Fibroblast of lung (primary cell): Measurements from ENCODE around the gene DGLUCY. TPM values are rescaled to one million over a fixed set of nuclear protein-coding genes. Genes with fewer than 3 reads are reported as not detected.

Experiments
- DNase-seq, 2 donors: peaks; one replicate each; pipeline versions ENCODE4 v3.0.0 to v3.0.0-alpha.2; 2010; ENCODE audit warnings: low read depth in 2 of 2
- H2AFZ ChIP-seq: 2 replicates; pipeline ENCODE4 v1.5.1; 2012; ENCODE audit warnings: low read length, control low read depth, inconsistent platforms
- H3K27ac ChIP-seq: 2 replicates; pipeline ENCODE4 v1.5.1; 2011; ENCODE audit warnings: low read length, control low read depth; ENCODE audit not compliant: insufficient read depth
- H3K27me3 ChIP-seq: 2 replicates; pipeline ENCODE4 v1.5.1; 2011; ENCODE audit warnings: mild to moderate bottlenecking, low read length; ENCODE audit not compliant: control insufficient read depth, insufficient read depth
- H3K36me3 ChIP-seq: 2 replicates; pipeline ENCODE4 v1.5.1; 2011; ENCODE audit warnings: low read length; ENCODE audit not compliant: control insufficient read depth, insufficient read depth
- H3K4me1 ChIP-seq: 2 replicates; pipeline ENCODE4 v1.5.1; 2011; ENCODE audit warnings: low read length; ENCODE audit not compliant: control insufficient read depth, insufficient read depth; ENCODE audit errors: extremely low read depth
- H3K4me2 ChIP-seq: 2 replicates; pipeline ENCODE4 v1.5.1; 2011; ENCODE audit warnings: low read length, control low read depth; ENCODE audit not compliant: insufficient read depth; ENCODE audit errors: extremely low read depth
- H3K4me3 ChIP-seq, 4 experiments: fragments of 200-600 bp in 1 of 4; sonication (generic) in 1 of 4; replicated peaks in 1 of 4; 2 replicates each; pipeline ENCODE4 v1.5.1; 2011 to 2016; ENCODE audit warnings: low read length in 4 of 4, low read depth in 3 of 4, mild to moderate bottlenecking in 3 of 4, control low read depth in 2 of 4, inconsistent platforms in 1 of 4, mixed read lengths in 1 of 4; ENCODE audit not compliant: insufficient read depth in 1 of 4; ENCODE audit errors: control extremely low read depth in 1 of 4
- H3K79me2 ChIP-seq: 2 replicates; pipeline ENCODE4 v1.5.1; 2012; ENCODE audit warnings: mild to moderate bottlenecking, low read length, inconsistent platforms; ENCODE audit not compliant: control insufficient read depth, insufficient read depth
- H3K9ac ChIP-seq: 2 replicates; pipeline ENCODE4 v1.5.1; 2011; ENCODE audit warnings: mild to moderate bottlenecking, low read length, control low read depth; ENCODE audit not compliant: insufficient read depth
- H3K9me3 ChIP-seq: 2 replicates; pipeline ENCODE4 v1.5.1; 2012; ENCODE audit warnings: low read depth, low read length; ENCODE audit not compliant: control insufficient read depth, insufficient read depth
- H4K20me1 ChIP-seq: 2 replicates; pipeline ENCODE4 v1.5.1; 2011; ENCODE audit warnings: low read length; ENCODE audit not compliant: control insufficient read depth, insufficient read depth; ENCODE audit errors: extremely low read depth
- EZH2 ChIP-seq: IDR thresholded peaks from 2 replicates; pipeline ENCODE4 v1.5.1; 2012; ENCODE audit warnings: low read length, control low read depth, mild to moderate bottlenecking; ENCODE audit errors: missing control alignments
- polyA plus RNA-seq, 2 donors: library from polyadenylated mRNA; depleted of rRNA in 1 of 2; stranded (reverse) in 1 of 2; unstranded in 1 of 2; fragments of >200 nt; gene quantifications; 2 replicates each; pipeline ENCODE4 v1.2.1, GENCODE V29; 2011 to 2012; ENCODE audit warnings: missing spikeins in 1 of 2
- total RNA-seq: library from RNA; depleted of rRNA; stranded (reverse); fragments of >200 nt; gene quantifications from 2 replicates; pipeline ENCODE4 v1.2.1, GENCODE V29; 2014
- TF ChIP-seq, protein P1 (sequence below), 2 donors: IDR thresholded peaks in 1 of 2; conservative IDR thresholded peaks in 1 of 2; 1 replicate in 1 of 2; 2 replicates in 1 of 2; pipeline ENCODE4 v1.5.1; 2011 to 2012; ENCODE audit warnings: low read length in 2 of 2, control low read depth in 1 of 2, inconsistent platforms in 1 of 2, low read depth in 1 of 2, mild to moderate bottlenecking in 1 of 2

The DGLUCY gene
- total and polyA plus RNA-seq, 2 donors (not counting 1 experiment from before 2014, with no cell fraction given) = 26.7 to 62.1 TPM

DNA sequence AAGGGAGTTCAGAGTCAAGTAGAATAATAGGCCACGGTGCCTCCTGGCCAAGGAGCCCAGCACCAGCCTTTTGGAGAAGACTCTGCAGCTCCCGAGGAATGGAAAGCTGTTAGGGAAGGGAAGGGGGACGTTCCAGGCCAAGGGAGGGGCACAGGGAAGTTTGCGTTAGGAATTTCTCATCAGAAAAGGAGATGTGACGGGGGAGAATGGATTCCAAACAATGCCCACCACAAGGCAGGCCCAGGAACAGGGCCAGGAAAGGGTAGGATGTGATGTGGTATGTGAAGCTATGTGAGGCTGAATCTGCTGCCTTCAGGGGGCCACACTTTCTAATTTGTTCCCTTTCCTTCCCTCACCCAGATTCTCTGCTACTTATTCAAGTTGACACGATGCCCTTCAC, 46.0 kb downstream of the DGLUCY start:
- Histone ChIP-seq H3K4me1 (peaks cover under 1% of the 10 kb centered on the region), H3K27me3 (no peaks in the 10 kb centered on the region), H3K79me2 (no peaks in the 10 kb centered on the region), H3K4me2 (no peak overlapping the region), H3K27ac (no peak overlapping the region), H3K4me3 (no peak overlapping the region), H3K36me3 (peaks cover 14% of the 10 kb centered on the region), H3K9me3 (no peaks in the 10 kb centered on the region), H3K9ac (no peak overlapping the region), H4K20me1 (no peaks in the 10 kb centered on the region), H2AFZ (no peak overlapping the region)
- TF ChIP-seq, protein P1, sequence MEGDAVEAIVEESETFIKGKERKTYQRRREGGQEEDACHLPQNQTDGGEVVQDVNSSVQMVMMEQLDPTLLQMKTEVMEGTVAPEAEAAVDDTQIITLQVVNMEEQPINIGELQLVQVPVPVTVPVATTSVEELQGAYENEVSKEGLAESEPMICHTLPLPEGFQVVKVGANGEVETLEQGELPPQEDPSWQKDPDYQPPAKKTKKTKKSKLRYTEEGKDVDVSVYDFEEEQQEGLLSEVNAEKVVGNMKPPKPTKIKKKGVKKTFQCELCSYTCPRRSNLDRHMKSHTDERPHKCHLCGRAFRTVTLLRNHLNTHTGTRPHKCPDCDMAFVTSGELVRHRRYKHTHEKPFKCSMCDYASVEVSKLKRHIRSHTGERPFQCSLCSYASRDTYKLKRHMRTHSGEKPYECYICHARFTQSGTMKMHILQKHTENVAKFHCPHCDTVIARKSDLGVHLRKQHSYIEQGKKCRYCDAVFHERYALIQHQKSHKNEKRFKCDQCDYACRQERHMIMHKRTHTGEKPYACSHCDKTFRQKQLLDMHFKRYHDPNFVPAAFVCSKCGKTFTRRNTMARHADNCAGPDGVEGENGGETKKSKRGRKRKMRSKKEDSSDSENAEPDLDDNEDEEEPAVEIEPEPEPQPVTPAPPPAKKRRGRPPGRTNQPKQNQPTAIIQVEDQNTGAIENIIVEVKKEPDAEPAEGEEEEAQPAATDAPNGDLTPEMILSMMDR (conservative IDR thresholded peaks at IDR 0.05 in 1 of 2, IDR thresholded peaks at IDR 0.05 in 1 of 2; ENCODE audit: low read depth in 1 of 2, low read length in 2 of 2) = no peak
- no peak for TF ChIP-seq EZH2
- DNase-seq = peak in 1 of 2 donors; percentile 58

- Histone ChIP-seq H3K27me3 (no peaks in the 10 kb centered on the region), H3K27ac (no peak overlapping the region), H3K9me3 (no peaks in the 10 kb centered on the region), H3K9ac (no peak overlapping the region), H3K36me3 (peaks cover 11% of the 10 kb centered on the region), H3K79me2 (no peaks in the 10 kb centered on the region), H2AFZ (no peak overlapping the region), H3K4me2 (no peak overlapping the region), H4K20me1 (no peaks in the 10 kb centered on the region), H3K4me3 (no peak overlapping the region), H3K4me1 (no peaks in the 10 kb centered on the region)
- TF ChIP-seq, protein P1 (conservative IDR thresholded peaks at IDR 0.05 in 1 of 2, IDR thresholded peaks at IDR 0.05 in 1 of 2; ENCODE audit: low read depth in 1 of 2, low read length in 2 of 2) = no peak
- no peak for TF ChIP-seq EZH2
- DNase-seq = no peak
These were observed 49.4 kb downstream of the DGLUCY start for GRCh38 chr14:91163316-91163715.

DNA sequence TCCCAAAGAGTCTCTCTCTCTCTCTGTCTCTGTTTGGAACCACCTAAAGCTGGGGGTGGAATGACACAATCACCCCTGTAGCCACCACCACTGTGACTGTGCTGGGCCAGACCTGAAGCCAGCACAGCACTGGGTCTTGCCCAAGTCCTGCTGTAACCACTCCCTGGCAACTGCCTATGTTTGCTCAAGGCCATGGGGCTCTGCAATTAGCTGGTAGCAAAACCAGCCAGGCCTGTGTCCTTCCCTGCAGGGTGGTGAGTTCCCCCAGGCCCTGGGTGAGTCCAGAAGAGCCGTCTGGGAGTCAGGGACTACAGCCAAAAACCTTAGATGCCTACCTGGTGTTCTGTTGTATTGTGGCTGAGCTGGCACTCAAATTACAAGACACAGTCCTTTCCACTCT, 50.8 kb downstream of the DGLUCY start:
- Histone ChIP-seq H3K4me2 (no peak overlapping the region), H3K36me3 (peaks cover 10% of the 10 kb centered on the region), H3K79me2 (no peaks in the 10 kb centered on the region), H4K20me1 (no peaks in the 10 kb centered on the region), H3K4me3 (no peak overlapping the region), H3K9me3 (no peaks in the 10 kb centered on the region), H2AFZ (no peak overlapping the region), H3K27me3 (no peaks in the 10 kb centered on the region), H3K4me1 (no peaks in the 10 kb centered on the region), H3K9ac (no peak overlapping the region), H3K27ac (no peak overlapping the region)
- TF ChIP-seq, protein P1 (conservative IDR thresholded peaks at IDR 0.05 in 1 of 2, IDR thresholded peaks at IDR 0.05 in 1 of 2; ENCODE audit: low read depth in 1 of 2, low read length in 2 of 2) = no peak
- TF ChIP-seq EZH2 = no peak
- no peak for DNase-seq
